Retinal pigment epithelial cell (primary cell): ENCODE measurements around the gene RAB43.
"Not testable (repeated sequence)": the region's sequence is repeated elsewhere in the genome, so short reads cannot be mapped to it uniquely, and the experiment has no call there.

Source experiments
- DNase-seq: peaks from one replicate; pipeline ENCODE4 v3.0.0-alpha.2; 2010; ENCODE audit warnings: low read depth
- H3K4me3 ChIP-seq: 2 replicates; pipeline ENCODE4 v1.5.1; 2011; ENCODE audit warnings: mild to moderate bottlenecking, low read length, control low read depth, moderate library complexity
- CTCF ChIP-seq: conservative IDR thresholded peaks from 2 replicates; pipeline ENCODE4 v1.5.1; 2011; ENCODE audit warnings: low read depth, low read length, control low read depth, inconsistent platforms

The RAB43 gene

GRCh38 chr3:129144786-129145185 is 23.2 kb upstream of the RAB43 start:
- TF ChIP-seq CTCF = no peak

GRCh38 chr3:129141011-129141410 is 19.4 kb upstream of the RAB43 start:
- H3K4me3 ChIP-seq, DNase-seq: not testable (repeated sequence)

More at GRCh38 chr3:129144786-129145185, 23.2 kb upstream of the RAB43 start:
- no peak overlapping the region for H3K4me3 ChIP-seq
- no peak for DNase-seq

- no peak for TF ChIP-seq CTCF
- no peak overlapping the region for H3K4me3 ChIP-seq
- no peak for DNase-seq
Observed at GRCh38 chr3:129139911-129140310, 18.3 kb upstream of the RAB43 start.

- not testable (repeated sequence) for DNase-seq, H3K4me3 ChIP-seq
Observed at GRCh38 chr3:129136275-129136674, 14.7 kb upstream of the RAB43 start.

- no peak for DNase-seq
- TF ChIP-seq CTCF = no peak
- H3K4me3 ChIP-seq = no peak overlapping the region
Observed at GRCh38 chr3:129132097-129132866, 10.7 kb upstream of the RAB43 start.

GRCh38 chr3:129131465-129132088 is 10.0 kb upstream of the RAB43 start:
- TF ChIP-seq CTCF = no peak
- DNase-seq = no peak
- H3K4me3 ChIP-seq = no peak overlapping the region

GRCh38 chr3:129130291-129130813 is 8.7 kb upstream of the RAB43 start:
- no peak overlapping the region for H3K4me3 ChIP-seq
- DNase-seq = no peak
- TF ChIP-seq CTCF = no peak
